GM12892 (cell line): ENCODE measurements around the gene SGTB.

ENCODE experiments used
- DNase-seq: peaks from one replicate; pipeline ENCODE4 v3.0.0; 2011; ENCODE audit not compliant: insufficient read length
- FAIRE-seq: peaks from 2 replicates; lab custom pipeline; 2011; peaks lifted over from hg19 to GRCh38; lab: Jason Lieb, UNC
- POLR2A ChIP-seq: IDR thresholded peaks from 2 replicates; pipeline ENCODE4 v1.6.1; 2011; ENCODE audit warnings: low read depth, low read length, control low read depth
- POLR2AphosphoS5 ChIP-seq: IDR thresholded peaks from 2 replicates; pipeline ENCODE4 v1.6.1; 2011; ENCODE audit warnings: low read depth, low read length, control low read depth
- TAF1 ChIP-seq: IDR thresholded peaks from 2 replicates; pipeline ENCODE4 v1.6.1; 2011; ENCODE audit warnings: low read depth, mild to moderate bottlenecking, control low read depth, low read length, borderline replicate concordance

The SGTB gene

DNA sequence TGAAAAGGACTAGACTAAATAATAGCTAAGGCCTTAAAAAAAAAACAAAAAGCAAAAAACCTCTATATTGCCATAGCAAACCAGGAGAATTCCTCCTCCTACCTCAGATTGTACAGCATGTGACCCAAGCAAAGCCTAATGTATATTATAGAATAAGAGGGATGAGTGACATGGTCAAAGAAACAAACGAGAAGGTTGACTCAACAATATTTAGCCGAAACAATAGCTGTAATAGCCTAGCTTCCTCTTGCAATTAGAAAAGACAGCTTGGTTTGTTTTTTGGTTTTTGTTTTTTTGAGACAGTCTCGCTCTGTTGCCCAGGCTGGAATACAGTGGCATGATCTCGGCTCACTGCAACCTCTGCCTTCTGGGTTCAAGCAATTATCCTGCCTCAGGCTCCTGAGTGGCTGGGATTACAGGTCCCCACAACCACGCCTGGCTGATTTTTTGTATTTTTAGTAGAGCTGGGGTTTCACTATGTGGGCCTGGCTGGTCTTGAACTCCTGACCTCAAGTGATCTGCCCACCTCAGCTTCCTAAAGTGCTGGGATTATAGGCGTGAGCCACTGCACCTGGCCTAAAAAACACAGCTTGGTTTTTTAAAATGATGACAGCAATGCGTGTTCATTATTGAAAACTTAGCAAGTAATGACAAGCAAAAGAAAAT lies 5.7 kb upstream of the SGTB start:
- FAIRE-seq (no peak), DNase-seq (no peak)
- no peak for TF ChIP-seq POLR2A
- TF ChIP-seq TAF1: no peak
- no peak for TF ChIP-seq POLR2AphosphoS5

DNA sequence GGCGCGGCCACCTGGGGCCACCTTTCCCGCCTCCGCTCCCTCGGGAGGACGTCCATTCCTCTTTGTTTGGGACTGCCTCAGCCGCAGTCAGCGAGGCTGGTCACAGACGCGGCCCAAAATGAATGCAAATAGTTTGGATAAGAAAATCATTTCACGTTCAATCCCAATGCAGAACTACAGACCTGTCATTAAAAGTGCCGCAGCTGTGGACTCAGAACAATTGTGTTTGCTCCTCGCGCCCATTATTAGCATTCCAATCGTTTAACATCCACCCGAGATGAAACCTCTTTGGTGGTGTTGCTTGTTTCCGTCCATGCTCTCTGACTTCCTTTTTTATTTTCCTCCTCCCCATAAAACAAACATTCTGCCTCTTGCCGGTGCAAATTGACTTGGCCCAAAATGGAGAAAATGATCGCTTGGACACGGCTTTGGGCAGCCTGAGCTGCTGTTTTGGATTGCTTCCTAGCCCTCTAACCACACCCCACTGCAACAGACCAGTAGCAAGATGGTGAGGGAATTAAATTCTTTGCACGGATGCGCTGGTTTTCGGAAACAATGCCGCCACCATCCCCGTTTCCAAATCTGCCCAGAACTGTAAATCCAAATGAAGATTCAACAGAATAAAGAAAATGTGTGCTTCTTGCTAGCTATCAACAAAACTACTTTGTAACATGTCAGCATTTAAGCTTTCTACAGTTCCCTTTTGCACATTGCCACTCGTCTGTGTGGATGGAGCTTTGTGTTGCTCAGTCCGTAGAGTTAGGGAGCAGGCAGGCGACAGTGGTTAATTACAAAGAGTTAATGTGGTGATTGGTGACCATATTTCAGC lies 880 bp upstream of the SGTB start:
- FAIRE-seq (no peak), DNase-seq (peak; percentile 6)
- TF ChIP-seq POLR2A: no peak
- no peak for TF ChIP-seq TAF1
- no peak for TF ChIP-seq POLR2AphosphoS5

DNA sequence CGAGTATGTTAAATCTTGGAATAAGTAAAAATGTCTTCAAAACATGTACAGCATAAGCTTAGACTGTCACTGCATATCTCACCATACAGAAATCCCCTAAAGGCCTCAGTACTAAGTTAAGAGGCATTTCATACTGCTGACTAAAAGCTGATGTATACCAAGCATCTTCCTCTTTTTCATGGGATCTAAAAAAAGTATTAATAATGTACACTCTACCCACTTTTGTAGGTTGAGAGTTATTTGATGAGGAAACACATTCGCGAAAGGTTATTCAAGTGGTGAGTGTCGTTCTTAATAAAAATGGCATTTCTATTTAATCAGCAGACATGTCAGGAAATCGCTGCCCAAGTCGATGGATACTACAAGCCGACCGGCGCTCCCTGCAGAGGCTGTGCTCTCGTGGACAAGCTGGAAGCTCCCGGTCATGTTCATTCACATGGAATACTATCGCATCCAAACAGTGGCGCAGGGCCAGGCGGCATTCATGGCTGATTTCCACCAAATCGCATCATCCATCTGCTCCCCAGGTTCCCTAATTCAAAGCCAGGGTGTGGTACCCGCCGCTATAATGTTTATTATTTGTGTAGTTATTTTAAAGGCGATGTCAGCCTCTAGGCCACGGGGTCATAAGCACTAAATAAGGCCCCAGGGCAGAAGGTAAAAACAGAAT lies 724 bp downstream of the SGTB start:
- DNase-seq: no peak
- FAIRE-seq: peak; percentile 67
- no peak for TF ChIP-seq POLR2AphosphoS5
- TF ChIP-seq TAF1: no peak
- TF ChIP-seq POLR2A: no peak

DNA sequence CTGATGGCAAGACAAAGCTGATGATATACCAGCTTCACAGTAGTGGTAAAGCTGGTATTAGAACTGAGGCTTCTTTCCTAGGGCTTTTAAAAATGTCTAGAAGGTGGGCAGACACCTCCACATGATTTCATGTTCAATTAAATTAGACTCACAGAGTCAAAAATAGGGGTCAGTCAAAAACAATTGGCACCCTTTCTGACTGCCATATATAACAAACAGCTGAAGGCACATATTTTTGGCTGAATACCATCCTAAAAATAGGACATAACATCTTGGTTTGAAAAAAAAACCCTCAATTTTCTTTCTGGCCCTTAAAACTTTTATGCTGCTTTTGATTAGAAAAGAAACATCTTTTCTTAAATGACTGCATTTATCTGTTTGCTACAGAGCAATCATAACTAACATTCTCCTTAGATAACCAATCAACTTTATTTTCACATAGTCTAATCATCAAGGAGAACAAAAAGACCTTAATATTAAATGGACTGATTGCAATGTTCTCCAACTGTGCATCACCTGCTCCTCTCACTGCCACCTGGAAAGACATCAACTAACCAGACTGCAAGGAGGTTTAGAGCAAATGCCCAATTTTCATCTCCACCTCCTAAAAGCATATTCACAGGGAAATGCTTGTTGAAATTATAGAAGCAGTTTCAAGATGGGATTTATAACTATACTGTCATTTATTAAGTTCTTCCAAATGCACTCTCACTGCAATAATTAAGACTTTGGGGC lies 3.2 kb downstream of the SGTB start:
- FAIRE-seq: no peak
- TF ChIP-seq POLR2AphosphoS5: no peak
- no peak for TF ChIP-seq TAF1
- TF ChIP-seq POLR2A: no peak
- DNase-seq: no peak

DNA sequence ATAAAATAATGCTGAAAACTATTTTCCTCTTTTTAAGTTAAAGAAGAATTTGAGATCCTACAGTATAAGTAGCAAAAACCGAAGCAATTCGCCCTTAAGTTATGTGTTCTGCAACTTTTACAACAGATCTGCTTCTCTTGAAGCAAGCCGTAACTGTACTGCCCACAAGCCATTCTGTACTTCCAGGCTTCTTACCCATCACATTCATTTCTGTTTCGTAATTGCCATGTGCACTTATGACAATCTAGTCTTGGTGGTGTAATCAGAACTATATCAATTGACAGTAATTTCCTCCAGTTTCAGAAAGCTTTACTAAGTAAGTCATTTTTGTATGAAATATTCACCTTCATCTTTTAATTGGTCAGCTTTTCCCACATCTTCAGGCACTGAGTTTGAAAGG lies 13.8 kb downstream of the SGTB start:
- no peak for DNase-seq
- TF ChIP-seq POLR2AphosphoS5 (no peak), POLR2A (no peak), TAF1 (no peak)
- no peak for FAIRE-seq

DNA sequence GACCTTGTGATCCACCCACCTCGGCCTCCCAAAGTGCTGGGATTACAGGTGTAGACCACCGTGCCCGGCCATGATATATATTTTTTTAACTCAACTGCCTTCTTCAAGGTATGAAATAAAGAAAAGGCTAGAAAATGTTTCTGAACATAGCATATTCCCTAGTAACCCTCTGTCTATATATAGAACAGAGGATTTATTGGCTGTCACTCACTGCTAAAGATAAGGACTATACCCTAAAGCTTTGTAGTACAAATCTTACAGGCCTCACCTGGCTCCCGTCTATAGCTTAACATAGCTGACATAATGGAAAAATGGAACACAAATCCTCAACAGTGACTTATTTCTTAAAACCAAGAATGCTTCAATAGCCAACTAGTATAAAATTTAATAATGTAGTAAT lies 14.2 kb downstream of the SGTB start:
- DNase-seq (no peak), FAIRE-seq (no peak)
- TF ChIP-seq TAF1 (no peak), POLR2AphosphoS5 (no peak), POLR2A (no peak)

DNA sequence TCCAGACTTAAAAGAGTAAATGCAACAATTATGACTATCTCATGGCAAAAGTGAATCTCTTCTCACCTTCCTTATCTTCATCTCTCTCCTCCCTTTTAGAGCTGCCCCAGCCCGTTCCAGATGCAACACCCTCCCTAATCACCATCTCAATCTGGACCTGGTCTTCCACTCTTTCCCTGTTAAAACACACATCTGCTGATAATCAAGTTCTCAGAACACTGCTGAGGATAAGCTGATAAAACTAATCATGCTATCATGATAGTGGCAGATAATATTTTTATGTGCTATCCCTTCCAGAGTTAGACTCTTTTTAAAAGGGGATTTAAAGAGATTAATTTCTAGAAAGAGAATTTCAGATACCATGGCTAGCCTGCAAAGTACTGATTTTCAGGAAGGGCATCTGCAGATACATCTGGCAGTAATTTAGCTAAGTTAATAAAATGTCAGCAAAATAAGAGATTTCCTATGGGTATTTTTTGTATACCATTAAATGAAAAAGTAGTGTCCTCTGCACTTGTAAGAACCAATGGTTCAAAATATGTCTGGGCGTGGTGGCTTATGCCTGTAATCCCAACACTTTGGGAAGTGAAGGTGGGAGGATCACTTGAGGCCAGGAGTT lies 17.2 kb downstream of the SGTB start:
- FAIRE-seq (peak; percentile 73), DNase-seq (no peak)
- TF ChIP-seq POLR2AphosphoS5: no peak
- no peak for TF ChIP-seq TAF1
- no peak for TF ChIP-seq POLR2A

DNA sequence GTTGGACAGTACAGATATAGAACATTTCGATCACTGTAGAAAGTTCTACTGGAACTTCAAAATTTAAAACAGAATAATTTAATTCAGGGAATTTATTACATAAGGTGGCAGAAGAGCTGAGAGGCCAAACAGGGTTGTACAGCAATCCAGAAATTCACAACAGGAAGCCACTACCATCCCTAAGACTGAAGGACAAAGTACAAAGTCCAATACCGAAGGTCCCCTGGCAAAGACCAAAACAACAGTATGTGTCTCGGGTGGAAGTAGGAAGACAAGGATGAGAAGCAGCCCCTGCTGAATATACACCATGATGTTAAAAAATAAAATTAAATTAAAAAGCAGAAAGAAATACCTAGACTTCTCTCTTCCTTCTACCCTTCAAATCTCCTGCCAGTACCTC lies 19.9 kb downstream of the SGTB start:
- DNase-seq (no peak), FAIRE-seq (no peak)
- no peak for TF ChIP-seq POLR2A
- TF ChIP-seq POLR2AphosphoS5: no peak
- no peak for TF ChIP-seq TAF1

DNA sequence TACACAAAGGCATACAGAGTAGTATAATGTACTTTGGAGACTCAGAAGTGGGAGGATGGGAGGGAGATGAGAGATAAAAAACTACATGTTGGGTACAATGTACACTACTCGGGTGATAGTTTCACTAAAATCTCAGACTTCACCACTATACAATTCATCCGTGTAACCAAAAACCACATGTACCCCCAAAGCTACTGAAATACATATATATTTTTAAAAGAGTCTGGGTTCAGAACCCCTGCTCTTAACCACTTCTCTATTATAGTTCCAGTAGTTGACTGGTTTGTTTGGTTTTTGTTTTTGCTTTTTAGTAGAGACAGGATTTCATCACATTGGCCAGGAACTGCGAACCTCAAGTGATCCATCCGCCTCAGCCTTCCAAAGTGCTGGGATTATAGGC lies 22.6 kb downstream of the SGTB start:
- TF ChIP-seq POLR2AphosphoS5 (no peak), TAF1 (no peak), POLR2A (no peak)
- DNase-seq (no peak), FAIRE-seq (no peak)

DNA sequence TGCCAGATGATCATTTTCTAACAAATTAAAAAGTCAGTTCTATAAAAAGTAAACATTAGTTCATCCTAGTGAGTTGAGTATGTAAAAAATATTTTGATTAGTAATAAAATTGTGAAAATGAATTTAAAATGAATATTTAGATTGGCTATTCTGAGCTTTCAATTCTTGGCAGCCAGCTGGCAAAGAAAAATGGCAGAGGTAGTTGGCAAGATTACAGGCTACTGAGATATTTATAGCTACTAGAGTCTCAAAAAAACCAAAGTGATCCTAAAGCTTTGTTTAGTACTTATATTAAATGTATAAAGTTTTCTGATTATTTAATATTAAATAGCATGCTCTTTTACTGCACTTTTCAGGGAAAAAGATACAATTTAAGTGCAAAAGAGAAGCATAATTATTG lies 25.0 kb downstream of the SGTB start:
- no peak for TF ChIP-seq TAF1
- no peak for TF ChIP-seq POLR2A
- TF ChIP-seq POLR2AphosphoS5: no peak
- DNase-seq: no peak
- no peak for FAIRE-seq

DNA sequence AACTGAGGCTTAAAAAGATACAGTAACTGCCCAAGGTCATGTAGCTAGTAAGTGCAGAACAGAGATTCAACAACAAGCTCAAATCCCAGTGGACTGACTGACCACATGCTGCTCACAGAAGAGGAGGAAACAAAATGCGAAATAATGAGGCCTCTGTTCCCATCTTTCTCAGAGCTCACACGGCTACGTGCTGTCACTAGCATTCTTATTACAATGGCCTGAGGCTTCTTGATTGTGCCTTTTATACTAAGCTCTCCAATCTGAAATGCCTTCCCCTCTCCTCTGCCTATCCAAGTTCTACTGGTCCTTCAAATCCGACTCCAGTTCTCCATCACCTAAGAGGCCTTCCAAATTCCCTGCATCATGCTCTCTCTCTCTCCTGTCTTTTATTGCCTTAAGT lies 26.0 kb downstream of the SGTB start:
- TF ChIP-seq POLR2AphosphoS5 (no peak), POLR2A (no peak), TAF1 (no peak)
- DNase-seq (no peak), FAIRE-seq (no peak)
